ENCODE results near the gene HOXA4. TPM values are rescaled to one million over a fixed set of nuclear protein-coding genes. Genes with fewer than 3 reads are reported as not detected.

Gene HOXA4
- total and polyA plus RNA-seq, 2 experiments from 2014 or later: 0.69 to 1.3 TPM

- H3K27me3 ChIP-seq: peaks cover 92% of the 10 kb centered on the region
- H3K4me3 ChIP-seq: no peak overlapping the region
These were observed 23.7 kb downstream of the HOXA4 start for GRCh38 chr7:27106901-27107240.

GRCh38 chr7:27106181-27106900, 24.2 kb downstream of the HOXA4 start:
- no peaks in the 10 kb centered on the region for H3K9me3 ChIP-seq (ENCODE audit: low read depth)
- H3K79me2 ChIP-seq: peaks cover 4% of the 10 kb centered on the region
- TF ChIP-seq EZH2 (IDR thresholded peaks at IDR 0.05; ENCODE audit: borderline replicate concordance) (peak; percentile 76), EZH2phosphoT487 (IDR thresholded peaks at IDR 0.05; ENCODE audit: low read depth, severe bottlenecking, unreplicated experiment) (no peak), CTCF (IDR thresholded peaks at IDR 0.05; ENCODE audit: poor library complexity) (no peak)
- no peaks in the 10 kb centered on the region for H3K36me3 ChIP-seq (replicated peaks; ENCODE audit: insufficient read depth, low read depth)
- H3K27ac ChIP-seq: no peak overlapping the region
- H3K4me3 ChIP-seq: no peak overlapping the region
- peaks cover 92% of the 10 kb centered on the region for H3K27me3 ChIP-seq
- peaks cover 14% of the 10 kb centered on the region for H3K4me1 ChIP-seq (ENCODE audit: insufficient read depth)
- no peaks in the 10 kb centered on the region for H3K9me2 ChIP-seq (replicated peaks; ENCODE audit: insufficient read depth)
- peaks cover 4% of the 10 kb centered on the region for H4K20me1 ChIP-seq (ENCODE audit: insufficient read depth, poor library complexity, severe bottlenecking)
- 16% methylated on average over 44 of the region's 44 CpGs for whole genome bisulfite sequencing (ENCODE audit: low lambda C conversion rate, missing lambda C conversion rate)
- DNase-seq (ENCODE audit: low spot score): no peak
- H3K4me2 ChIP-seq: peak overlapping the region; percentile 68
- H2AFZ ChIP-seq: no peak overlapping the region

More at GRCh38 chr7:27106901-27107240, 23.7 kb downstream of the HOXA4 start:
- Histone ChIP-seq H3K27ac (no peak overlapping the region), H3K4me2 (peak overlapping the region; percentile 68), H3K4me1 (ENCODE audit: insufficient read depth) (peaks cover 17% of the 10 kb centered on the region), H3K9me2 (replicated peaks; ENCODE audit: insufficient read depth) (no peaks in the 10 kb centered on the region), H4K20me1 (ENCODE audit: insufficient read depth, poor library complexity, severe bottlenecking) (peaks cover 4% of the 10 kb centered on the region), H2AFZ (no peak overlapping the region), H3K36me3 (replicated peaks; ENCODE audit: insufficient read depth, low read depth) (no peaks in the 10 kb centered on the region), H3K9me3 (ENCODE audit: low read depth) (no peaks in the 10 kb centered on the region), H3K79me2 (peaks cover 4% of the 10 kb centered on the region)
- 30% methylated on average over 14 of the region's 14 CpGs for WGBS (ENCODE audit: low lambda C conversion rate, missing lambda C conversion rate)
- no peak for DNase-seq (ENCODE audit: low spot score)
- TF ChIP-seq EZH2phosphoT487 (IDR thresholded peaks at IDR 0.05; ENCODE audit: low read depth, severe bottlenecking, unreplicated experiment) (no peak), EZH2 (IDR thresholded peaks at IDR 0.05; ENCODE audit: borderline replicate concordance) (peak; percentile 22)

- Histone ChIP-seq H2AFZ (no peak overlapping the region), H3K4me1 (ENCODE audit: insufficient read depth) (peaks cover 11% of the 10 kb centered on the region), H3K4me2 (no peak overlapping the region), H3K79me2 (peaks cover 4% of the 10 kb centered on the region), H3K36me3 (replicated peaks; ENCODE audit: insufficient read depth, low read depth) (no peaks in the 10 kb centered on the region), H3K4me3 (no peak overlapping the region), H3K27ac (no peak overlapping the region), H3K9me3 (ENCODE audit: low read depth) (no peaks in the 10 kb centered on the region), H3K9me2 (replicated peaks; ENCODE audit: insufficient read depth) (no peaks in the 10 kb centered on the region), H3K27me3 (peaks cover 96% of the 10 kb centered on the region), H4K20me1 (ENCODE audit: insufficient read depth, poor library complexity, severe bottlenecking) (peaks cover 4% of the 10 kb centered on the region)
- no peak for TF ChIP-seq EZH2 (IDR thresholded peaks at IDR 0.05; ENCODE audit: borderline replicate concordance)
- no peak for TF ChIP-seq CTCF (IDR thresholded peaks at IDR 0.05; ENCODE audit: poor library complexity)
- TF ChIP-seq EZH2phosphoT487 (IDR thresholded peaks at IDR 0.05; ENCODE audit: low read depth, severe bottlenecking, unreplicated experiment): no peak
- DNase-seq (ENCODE audit: low spot score): no peak
- 48% methylated on average over 13 of the region's 13 CpGs for WGBS (ENCODE audit: low lambda C conversion rate, missing lambda C conversion rate)
These were observed 25.1 kb downstream of the HOXA4 start for GRCh38 chr7:27105301-27106031.
